Neural cell (in vitro differentiated cells): ENCODE measurements around the gene MRPL1. TPM values are rescaled to one million over a fixed set of nuclear protein-coding genes. Genes with fewer than 3 reads are reported as not detected.

Source experiments
- H2AFZ ChIP-seq: fragments of 200-600, 300-800 bp; sonication (generic), shearing (Covaris generic); 2 replicates; pipeline ENCODE4 v1.6.0; 2014; ENCODE audit warnings: low read depth, mild to moderate bottlenecking, antibody characterized with exemption, low read length, moderate library complexity
- H3F3A ChIP-seq: fragments of 200-600 bp; shearing (Covaris generic); 2 replicates; pipeline ENCODE4 v1.6.1; 2016; ENCODE audit warnings: mild to moderate bottlenecking, moderate library complexity, mixed read lengths, antibody characterized with exemption, low read length; ENCODE audit not compliant: insufficient read depth, poor library complexity, severe bottlenecking
- H3K27ac ChIP-seq: fragments of 200-600, 300-800 bp; sonication (generic), shearing (Covaris generic); 2 replicates; pipeline ENCODE4 v1.5.1; 2014; ENCODE audit warnings: mild to moderate bottlenecking, low read length, moderate library complexity
- H3K27me3 ChIP-seq: fragments of 300-800, 200-600 bp; sonication (generic), shearing (Covaris generic); 2 replicates; pipeline ENCODE4 v1.6.0; 2014; ENCODE audit warnings: mild to moderate bottlenecking, low read depth, low read length, moderate library complexity; ENCODE audit not compliant: insufficient read depth
- H3K36me3 ChIP-seq: fragments of 300-800, 200-600 bp; sonication (generic), shearing (Covaris generic); 2 replicates; pipeline ENCODE4 v1.5.1; 2014; ENCODE audit warnings: mild to moderate bottlenecking, antibody characterized with exemption, low read length, moderate library complexity; ENCODE audit not compliant: insufficient read depth
- H3K4me2 ChIP-seq: fragments of 300-800, 200-600 bp; sonication (generic), shearing (Covaris generic); 2 replicates; pipeline ENCODE4 v1.6.0; 2014; ENCODE audit warnings: mild to moderate bottlenecking, low read length
- H3K4me3 ChIP-seq: fragments of 300-800, 200-600 bp; sonication (generic), shearing (Covaris generic); 2 replicates; pipeline ENCODE4 v1.5.1; 2014; ENCODE audit warnings: mild to moderate bottlenecking, low read length, moderate library complexity
- H3K79me2 ChIP-seq: fragments of 200-600 bp; shearing (Covaris generic); replicated peaks from 2 replicates; pipeline ENCODE4 v1.6.0; 2014; ENCODE audit warnings: mild to moderate bottlenecking, low read length, moderate library complexity; ENCODE audit not compliant: insufficient read depth
- H3K9ac ChIP-seq: fragments of 300-800, 200-600 bp; sonication (generic), shearing (Covaris generic); 2 replicates; pipeline ENCODE4 v1.6.1; 2016; ENCODE audit warnings: mild to moderate bottlenecking, low read length, mixed read lengths
- H3K9me2 ChIP-seq: fragments of 200-600 bp; shearing (Covaris generic); 2 replicates; pipeline ENCODE4 v1.6.1; 2016; ENCODE audit warnings: mild to moderate bottlenecking, low read length, mixed read lengths; ENCODE audit not compliant: insufficient read depth
- H3K9me3 ChIP-seq: fragments of 200-600, 300-800 bp; sonication (generic), shearing (Covaris generic); 2 replicates; pipeline ENCODE4 v1.6.1; 2016; ENCODE audit warnings: mild to moderate bottlenecking, mixed run types, low read length, moderate library complexity, mixed read lengths
- H4K20me1 ChIP-seq: fragments of 200-600 bp; shearing (Covaris generic); 2 replicates; pipeline ENCODE4 v1.6.1; 2016; ENCODE audit warnings: mild to moderate bottlenecking, mixed run types; ENCODE audit not compliant: insufficient read depth
- EP300 ChIP-seq: fragments of 450-650 bp; conservative IDR thresholded peaks from 2 replicates; pipeline ENCODE4 v1.6.1; 2014; ENCODE audit warnings: antibody characterized with exemption, mild to moderate bottlenecking, moderate library complexity; ENCODE audit not compliant: poor library complexity, severe bottlenecking
- EZH2 ChIP-seq: fragments of 200-600, 300-800 bp; shearing (Covaris generic), sonication (generic); IDR thresholded peaks from 2 replicates; pipeline ENCODE4 v1.6.1; 2014; ENCODE audit warnings: antibody characterized with exemption, low read length, borderline replicate concordance, mild to moderate bottlenecking; ENCODE audit not compliant: insufficient read depth, poor library complexity, severe bottlenecking
- MXI1 ChIP-seq: fragments of 450-650 bp; conservative IDR thresholded peaks from 2 replicates; pipeline ENCODE4 v1.6.1; 2014; ENCODE audit warnings: antibody characterized with exemption, mild to moderate bottlenecking; ENCODE audit not compliant: poor library complexity, severe bottlenecking
- POLR2AphosphoS5 ChIP-seq: IDR thresholded peaks from 2 replicates; pipeline ENCODE4 v1.6.1; 2012
- RAD21 ChIP-seq: fragments of 450-650 bp; conservative IDR thresholded peaks from 2 replicates; pipeline ENCODE4 v1.6.1; 2014; ENCODE audit warnings: antibody characterized with exemption, mild to moderate bottlenecking, moderate library complexity
- SMC3 ChIP-seq: fragments of 450-650 bp; conservative IDR thresholded peaks from 2 replicates; pipeline ENCODE4 v1.6.1; 2014; ENCODE audit warnings: antibody characterized with exemption, mild to moderate bottlenecking, moderate library complexity; ENCODE audit not compliant: poor library complexity
- TAF1 ChIP-seq: IDR thresholded peaks from 2 replicates; pipeline ENCODE4 v1.6.1; 2012; ENCODE audit warnings: low read depth
- polyA plus RNA-seq: library from polyadenylated mRNA; depleted of rRNA; stranded (reverse); fragments of >200 nt; gene quantifications from 2 replicates; pipeline ENCODE4 v1.2.3, GENCODE V29; 2014
- TF ChIP-seq, protein P1 (sequence below): IDR thresholded peaks from 2 replicates; pipeline ENCODE4 v1.6.1; 2012; ENCODE audit warnings: borderline replicate concordance
- TF ChIP-seq, protein P2 (sequence below): fragments of 450-650 bp; IDR thresholded peaks from 2 replicates; pipeline ENCODE4 v1.5.1; 2014; ENCODE audit warnings: antibody characterized with exemption, mild to moderate bottlenecking, moderate library complexity; ENCODE audit not compliant: poor library complexity, severe bottlenecking

Gene MRPL1
- polyA plus RNA-seq, 1 donor from 2014 or later = 41.9 TPM

DNA sequence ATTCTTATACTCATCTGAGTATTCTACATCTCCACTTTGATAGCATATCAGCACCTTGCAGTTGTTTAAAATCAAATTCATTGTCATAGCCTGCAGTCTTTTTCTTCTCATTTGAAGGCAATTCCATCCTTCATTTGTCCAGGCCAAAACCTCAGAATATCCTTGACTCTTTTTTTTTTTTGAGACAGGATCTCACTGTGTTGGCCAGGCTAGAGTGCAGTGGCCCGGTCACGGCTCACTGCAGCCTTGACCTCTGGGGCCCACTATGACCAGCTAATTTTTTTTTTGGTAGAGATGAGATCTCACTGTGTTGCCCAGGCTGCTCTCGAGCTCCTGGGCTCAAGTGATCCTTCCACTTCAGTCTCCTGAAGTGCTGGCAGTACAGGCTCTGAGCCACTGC lies 2.6 kb downstream of the MRPL1 start:
- Histone ChIP-seq H3K4me2 (no peak overlapping the region), H3K9me3 (no peaks in the 10 kb centered on the region), H3K27me3 (no peaks in the 10 kb centered on the region), H3K79me2 (no peaks in the 10 kb centered on the region), H4K20me1 (no peaks in the 10 kb centered on the region), H3K27ac (no peak overlapping the region), H3F3A (no peaks in the 10 kb centered on the region), H2AFZ (no peak overlapping the region), H3K4me3 (no peak overlapping the region), H3K9me2 (no peaks in the 10 kb centered on the region), H3K36me3 (no peaks in the 10 kb centered on the region), H3K9ac (no peak overlapping the region)
- TF ChIP-seq MXI1 = no peak
- no peak for TF ChIP-seq POLR2AphosphoS5
- TF ChIP-seq RAD21 = no peak
- TF ChIP-seq, protein P1, sequence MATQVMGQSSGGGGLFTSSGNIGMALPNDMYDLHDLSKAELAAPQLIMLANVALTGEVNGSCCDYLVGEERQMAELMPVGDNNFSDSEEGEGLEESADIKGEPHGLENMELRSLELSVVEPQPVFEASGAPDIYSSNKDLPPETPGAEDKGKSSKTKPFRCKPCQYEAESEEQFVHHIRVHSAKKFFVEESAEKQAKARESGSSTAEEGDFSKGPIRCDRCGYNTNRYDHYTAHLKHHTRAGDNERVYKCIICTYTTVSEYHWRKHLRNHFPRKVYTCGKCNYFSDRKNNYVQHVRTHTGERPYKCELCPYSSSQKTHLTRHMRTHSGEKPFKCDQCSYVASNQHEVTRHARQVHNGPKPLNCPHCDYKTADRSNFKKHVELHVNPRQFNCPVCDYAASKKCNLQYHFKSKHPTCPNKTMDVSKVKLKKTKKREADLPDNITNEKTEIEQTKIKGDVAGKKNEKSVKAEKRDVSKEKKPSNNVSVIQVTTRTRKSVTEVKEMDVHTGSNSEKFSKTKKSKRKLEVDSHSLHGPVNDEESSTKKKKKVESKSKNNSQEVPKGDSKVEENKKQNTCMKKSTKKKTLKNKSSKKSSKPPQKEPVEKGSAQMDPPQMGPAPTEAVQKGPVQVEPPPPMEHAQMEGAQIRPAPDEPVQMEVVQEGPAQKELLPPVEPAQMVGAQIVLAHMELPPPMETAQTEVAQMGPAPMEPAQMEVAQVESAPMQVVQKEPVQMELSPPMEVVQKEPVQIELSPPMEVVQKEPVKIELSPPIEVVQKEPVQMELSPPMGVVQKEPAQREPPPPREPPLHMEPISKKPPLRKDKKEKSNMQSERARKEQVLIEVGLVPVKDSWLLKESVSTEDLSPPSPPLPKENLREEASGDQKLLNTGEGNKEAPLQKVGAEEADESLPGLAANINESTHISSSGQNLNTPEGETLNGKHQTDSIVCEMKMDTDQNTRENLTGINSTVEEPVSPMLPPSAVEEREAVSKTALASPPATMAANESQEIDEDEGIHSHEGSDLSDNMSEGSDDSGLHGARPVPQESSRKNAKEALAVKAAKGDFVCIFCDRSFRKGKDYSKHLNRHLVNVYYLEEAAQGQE = no peak
- no peak for TF ChIP-seq TAF1
- no peak for TF ChIP-seq SMC3
- no peak for TF ChIP-seq EZH2
- TF ChIP-seq, protein P2, sequence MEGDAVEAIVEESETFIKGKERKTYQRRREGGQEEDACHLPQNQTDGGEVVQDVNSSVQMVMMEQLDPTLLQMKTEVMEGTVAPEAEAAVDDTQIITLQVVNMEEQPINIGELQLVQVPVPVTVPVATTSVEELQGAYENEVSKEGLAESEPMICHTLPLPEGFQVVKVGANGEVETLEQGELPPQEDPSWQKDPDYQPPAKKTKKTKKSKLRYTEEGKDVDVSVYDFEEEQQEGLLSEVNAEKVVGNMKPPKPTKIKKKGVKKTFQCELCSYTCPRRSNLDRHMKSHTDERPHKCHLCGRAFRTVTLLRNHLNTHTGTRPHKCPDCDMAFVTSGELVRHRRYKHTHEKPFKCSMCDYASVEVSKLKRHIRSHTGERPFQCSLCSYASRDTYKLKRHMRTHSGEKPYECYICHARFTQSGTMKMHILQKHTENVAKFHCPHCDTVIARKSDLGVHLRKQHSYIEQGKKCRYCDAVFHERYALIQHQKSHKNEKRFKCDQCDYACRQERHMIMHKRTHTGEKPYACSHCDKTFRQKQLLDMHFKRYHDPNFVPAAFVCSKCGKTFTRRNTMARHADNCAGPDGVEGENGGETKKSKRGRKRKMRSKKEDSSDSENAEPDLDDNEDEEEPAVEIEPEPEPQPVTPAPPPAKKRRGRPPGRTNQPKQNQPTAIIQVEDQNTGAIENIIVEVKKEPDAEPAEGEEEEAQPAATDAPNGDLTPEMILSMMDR = no peak
- no peak for TF ChIP-seq EP300

DNA sequence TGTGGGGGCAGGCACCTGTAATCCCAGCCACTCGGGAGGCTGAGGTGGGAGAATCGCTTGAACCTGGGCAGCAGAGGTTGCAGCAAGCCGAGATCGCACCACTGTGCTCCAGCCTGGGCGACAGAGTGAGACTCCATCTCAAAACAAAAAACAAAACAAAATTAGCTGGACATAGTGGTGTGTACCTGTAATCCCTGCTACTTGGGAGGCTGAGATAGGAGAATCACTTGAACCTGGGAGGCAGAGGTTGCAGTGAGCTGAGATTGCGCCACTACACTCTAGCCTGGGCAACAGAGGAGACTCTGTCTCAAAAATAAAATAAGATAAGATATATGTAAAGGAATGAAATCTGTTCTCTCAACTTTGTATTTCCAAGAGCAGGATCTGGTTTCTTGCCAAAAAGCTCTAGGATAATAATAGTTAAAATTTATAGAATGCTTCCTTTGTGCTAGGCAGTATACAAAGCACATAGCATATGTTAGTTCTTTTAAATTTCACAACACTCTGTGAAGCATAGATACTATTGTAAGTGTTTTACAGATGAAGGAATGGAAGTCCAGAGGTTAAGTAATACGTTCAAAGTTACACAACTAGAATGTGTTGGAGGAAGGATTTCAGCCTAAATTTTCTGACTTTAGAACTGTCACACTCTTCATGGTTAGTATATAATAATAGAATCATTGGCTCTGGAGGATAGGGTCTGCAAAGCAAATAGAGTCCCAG lies 10.3 kb downstream of the MRPL1 start:
- no peak overlapping the region for H3K9ac ChIP-seq
- H3K4me3 ChIP-seq = no peak overlapping the region
- TF ChIP-seq, protein P1 = no peak
- TF ChIP-seq RAD21 (no peak), SMC3 (no peak), MXI1 (no peak), POLR2AphosphoS5 (no peak), TAF1 (no peak), EP300 (no peak), EZH2 (no peak)
- TF ChIP-seq, protein P2 = no peak
- H3K4me2 ChIP-seq = no peak overlapping the region
- no peaks in the 10 kb centered on the region for H3K79me2 ChIP-seq
- no peaks in the 10 kb centered on the region for H4K20me1 ChIP-seq
- no peaks in the 10 kb centered on the region for H3F3A ChIP-seq
- no peaks in the 10 kb centered on the region for H3K9me3 ChIP-seq
- H3K27me3 ChIP-seq = no peaks in the 10 kb centered on the region
- no peaks in the 10 kb centered on the region for H3K36me3 ChIP-seq
- H2AFZ ChIP-seq = no peak overlapping the region
- H3K27ac ChIP-seq = no peak overlapping the region
- no peaks in the 10 kb centered on the region for H3K9me2 ChIP-seq
